ENCODE results near the gene TXNDC16.

TXNDC16 gene

DNA sequence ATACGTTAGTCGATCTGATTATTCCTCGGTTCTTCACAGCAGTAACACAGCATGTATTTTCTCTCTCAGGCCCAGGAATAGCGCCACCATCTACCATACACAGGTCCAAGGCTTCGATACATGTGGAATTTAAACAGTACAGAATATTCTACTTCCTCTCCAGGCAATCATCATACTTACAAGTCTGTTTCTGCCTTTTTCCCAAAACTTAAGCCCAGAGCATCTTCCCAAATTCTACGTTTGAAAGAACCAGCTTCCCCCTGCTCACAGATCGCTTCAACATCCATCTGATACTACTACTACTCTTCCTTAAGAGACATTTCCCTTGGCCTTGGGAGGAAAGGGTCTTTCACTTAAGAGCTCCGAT is 626 bp downstream of the TXNDC16 start:
- Mint-ChIP-seq H3K4me1 (ENCODE audit: low read depth) (peaks cover 24% of the 10 kb centered on the region), H3K4me3 (peak overlapping the region; percentile 94), H3K27ac (peak overlapping the region; percentile 89), H3K27me3 (peaks cover 14% of the 10 kb centered on the region), H3K36me3 (ENCODE audit: low read depth) (no peaks in the 10 kb centered on the region), H3K9me3 (no peaks in the 10 kb centered on the region)

GRCh38 chr14:52551205-52551604 is 1.1 kb downstream of the TXNDC16 start:
- Mint-ChIP-seq H3K9me3 (no peaks in the 10 kb centered on the region), H3K36me3 (ENCODE audit: low read depth) (no peaks in the 10 kb centered on the region), H3K4me3 (peak overlapping the region; percentile 94), H3K4me1 (ENCODE audit: low read depth) (peaks cover 24% of the 10 kb centered on the region), H3K27me3 (peaks cover 10% of the 10 kb centered on the region), H3K27ac (no peak overlapping the region)

- Mint-ChIP-seq H3K27me3 (peaks cover 9% of the 10 kb centered on the region), H3K36me3 (ENCODE audit: low read depth) (no peaks in the 10 kb centered on the region), H3K27ac (no peak overlapping the region), H3K4me1 (ENCODE audit: low read depth) (peaks cover 24% of the 10 kb centered on the region), H3K4me3 (peak overlapping the region; percentile 94), H3K9me3 (no peaks in the 10 kb centered on the region)
These were observed 1.6 kb downstream of the TXNDC16 start for GRCh38 chr14:52550661-52551060.

DNA sequence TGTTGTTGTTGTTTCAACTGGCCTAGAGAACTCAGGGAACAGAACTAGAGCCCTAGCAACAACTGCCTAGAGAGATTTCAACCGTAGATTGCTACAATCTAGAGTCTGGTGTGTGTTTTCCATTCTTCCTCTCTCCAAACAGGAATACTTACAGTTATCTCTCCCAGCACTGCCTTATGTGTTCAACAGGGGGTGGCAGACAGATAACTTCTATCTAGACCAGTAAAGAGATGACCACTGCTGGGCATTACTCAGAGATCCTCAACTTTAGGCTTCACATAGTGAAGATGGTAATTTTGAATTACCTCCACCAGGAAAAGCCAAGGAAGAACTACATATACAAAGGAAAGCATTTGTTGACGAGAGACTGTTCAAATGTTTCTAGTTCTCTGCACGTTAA is 4.8 kb downstream of the TXNDC16 start:
- H3K27ac Mint-ChIP-seq: no peak overlapping the region
- H3K4me3 Mint-ChIP-seq: no peak overlapping the region
- no peaks in the 10 kb centered on the region for H3K9me3 Mint-ChIP-seq
- H3K36me3 Mint-ChIP-seq (ENCODE audit: low read depth): no peaks in the 10 kb centered on the region
- H3K27me3 Mint-ChIP-seq: no peaks in the 10 kb centered on the region
- H3K4me1 Mint-ChIP-seq (ENCODE audit: low read depth): peaks cover 18% of the 10 kb centered on the region

DNA sequence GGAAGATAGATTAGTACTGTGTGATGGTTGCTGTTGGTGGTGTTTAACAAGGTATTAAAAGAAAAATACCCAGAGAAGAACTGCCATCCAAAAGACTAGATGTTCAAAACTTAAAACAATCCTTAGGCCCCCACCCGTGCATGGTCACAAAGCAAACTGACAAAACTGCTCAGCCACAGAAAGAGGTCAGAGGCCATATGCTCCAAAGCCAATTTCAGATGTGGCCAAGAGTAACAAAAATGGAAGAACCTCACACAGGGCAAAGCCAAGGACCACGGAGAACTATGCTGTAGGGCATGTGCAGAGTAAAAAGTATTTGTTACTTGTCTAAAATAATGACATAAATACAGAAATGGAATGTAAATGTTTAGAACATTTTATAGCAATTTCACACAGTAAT is 5.3 kb downstream of the TXNDC16 start:
- Mint-ChIP-seq H3K4me3 (no peak overlapping the region), H3K27me3 (no peaks in the 10 kb centered on the region), H3K36me3 (ENCODE audit: low read depth) (no peaks in the 10 kb centered on the region), H3K4me1 (ENCODE audit: low read depth) (peaks cover 18% of the 10 kb centered on the region), H3K27ac (no peak overlapping the region), H3K9me3 (no peaks in the 10 kb centered on the region)

GRCh38 chr14:52546318-52546670 is 6.0 kb downstream of the TXNDC16 start:
- H3K4me1 Mint-ChIP-seq (ENCODE audit: low read depth): peaks cover 11% of the 10 kb centered on the region
- no peaks in the 10 kb centered on the region for H3K9me3 Mint-ChIP-seq
- H3K27ac Mint-ChIP-seq: no peak overlapping the region

DNA sequence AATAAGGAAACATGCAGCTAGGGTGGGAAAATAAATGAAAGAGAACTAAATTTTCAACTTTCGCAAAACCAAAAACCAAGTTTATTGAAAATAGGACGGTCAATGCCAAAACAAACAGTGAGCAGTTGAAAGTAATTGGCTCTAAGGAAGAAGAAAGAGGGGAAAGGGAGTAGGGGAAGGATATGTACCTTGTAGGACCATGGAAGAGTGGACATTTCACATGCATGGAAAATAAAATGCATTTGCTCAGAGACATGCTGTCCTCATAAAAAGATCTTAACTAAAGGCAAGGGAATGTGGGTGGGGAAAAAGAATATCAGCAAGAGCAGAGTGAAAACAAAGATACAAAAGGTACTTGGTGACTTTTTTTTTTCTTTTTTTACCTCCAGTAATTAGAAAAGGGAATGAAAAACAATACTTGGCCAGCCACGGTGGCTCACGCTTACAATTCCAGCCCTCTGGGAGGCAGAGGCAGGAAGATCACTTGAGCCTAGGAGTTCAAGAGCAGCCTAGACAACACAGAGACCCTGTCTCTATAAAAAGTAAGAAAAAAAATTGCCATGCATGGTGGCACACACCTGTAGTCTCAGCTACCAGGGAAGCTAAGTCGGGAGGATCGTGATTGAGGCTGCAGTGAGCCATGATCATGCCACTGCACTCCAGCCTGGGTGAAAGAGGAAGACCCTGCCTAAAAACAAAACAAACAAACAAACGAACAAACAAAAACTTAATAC is 6.6 kb downstream of the TXNDC16 start:
- Mint-ChIP-seq H3K4me3 (no peak overlapping the region), H3K4me1 (ENCODE audit: low read depth) (peaks cover 6% of the 10 kb centered on the region), H3K27ac (no peak overlapping the region), H3K27me3 (no peaks in the 10 kb centered on the region), H3K36me3 (ENCODE audit: low read depth) (peaks cover 5% of the 10 kb centered on the region), H3K9me3 (no peaks in the 10 kb centered on the region)

More at GRCh38 chr14:52546318-52546670, 6.0 kb downstream of the TXNDC16 start:
- Mint-ChIP-seq H3K36me3 (ENCODE audit: low read depth) (peaks cover 2% of the 10 kb centered on the region), H3K27me3 (no peaks in the 10 kb centered on the region), H3K4me3 (no peak overlapping the region)

DNA sequence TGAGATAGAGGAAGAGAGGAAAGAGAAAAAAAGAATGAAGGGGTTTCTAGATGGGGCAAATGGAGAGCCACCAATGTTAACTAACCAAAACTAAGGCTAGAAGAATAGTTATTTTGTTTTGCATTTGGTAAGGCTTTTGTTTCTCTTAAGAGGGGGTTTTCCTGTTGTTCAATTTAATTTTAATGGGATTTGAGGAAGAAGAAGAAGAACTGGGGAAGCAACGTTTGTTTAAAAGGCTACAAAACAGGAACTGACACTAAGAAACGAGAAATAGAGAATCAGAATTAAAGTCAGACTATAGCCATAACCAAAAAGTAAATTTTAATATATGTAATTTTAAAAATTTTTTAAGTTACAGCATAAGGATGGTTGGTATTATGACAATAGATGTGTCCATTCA is 13.7 kb downstream of the TXNDC16 start:
- H3K4me3 Mint-ChIP-seq: no peak overlapping the region
- H3K9me3 Mint-ChIP-seq: no peaks in the 10 kb centered on the region
- peaks cover 9% of the 10 kb centered on the region for H3K4me1 Mint-ChIP-seq (ENCODE audit: low read depth)
- H3K27ac Mint-ChIP-seq: no peak overlapping the region
- peaks cover 41% of the 10 kb centered on the region for H3K36me3 Mint-ChIP-seq (ENCODE audit: low read depth)
- H3K27me3 Mint-ChIP-seq: no peaks in the 10 kb centered on the region

DNA sequence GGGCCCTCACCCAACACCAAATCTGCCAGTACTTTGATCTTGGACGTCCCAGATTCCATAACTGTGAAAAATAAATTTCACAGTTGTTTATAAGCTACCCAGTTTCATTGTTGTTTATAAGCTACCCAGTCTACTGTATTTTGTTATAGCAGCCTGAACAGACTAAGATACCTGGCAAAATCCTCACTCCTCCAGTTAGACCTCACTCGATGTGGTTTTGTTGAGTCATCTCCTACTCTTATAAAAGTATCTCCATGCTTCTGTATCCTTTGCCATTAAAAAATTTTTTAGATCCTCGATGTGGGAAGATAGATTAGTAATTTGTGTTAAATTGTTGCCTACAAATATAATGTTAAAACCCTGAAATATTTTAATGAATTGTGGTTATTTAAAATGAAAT is 16.0 kb downstream of the TXNDC16 start:
- peaks cover 38% of the 10 kb centered on the region for H3K36me3 Mint-ChIP-seq (ENCODE audit: low read depth)
- no peak overlapping the region for H3K27ac Mint-ChIP-seq
- peaks cover 9% of the 10 kb centered on the region for H3K4me1 Mint-ChIP-seq (ENCODE audit: low read depth)
- no peaks in the 10 kb centered on the region for H3K9me3 Mint-ChIP-seq
- no peak overlapping the region for H3K4me3 Mint-ChIP-seq
- H3K27me3 Mint-ChIP-seq: no peaks in the 10 kb centered on the region

DNA sequence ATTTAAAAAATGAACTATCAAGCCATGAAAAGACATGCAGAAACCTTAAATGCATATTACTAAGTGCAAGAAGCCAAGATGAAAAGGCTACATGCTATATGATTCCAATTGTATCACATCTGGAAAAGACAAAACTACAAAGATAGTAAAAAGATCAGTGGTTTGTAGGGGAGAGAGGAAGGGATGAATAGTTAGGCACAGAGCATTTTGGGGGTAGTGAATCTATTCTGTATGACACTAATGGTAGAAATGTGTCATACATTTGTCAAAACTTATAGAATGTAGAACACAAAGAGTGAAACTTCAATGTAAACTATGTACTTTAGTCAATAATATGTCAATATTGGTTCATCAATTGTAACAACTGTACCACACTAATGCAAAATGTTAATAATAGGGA is 20.8 kb downstream of the TXNDC16 start:
- H3K27ac Mint-ChIP-seq: no peak overlapping the region
- no peaks in the 10 kb centered on the region for H3K9me3 Mint-ChIP-seq
- no peak overlapping the region for H3K4me3 Mint-ChIP-seq
- H3K4me1 Mint-ChIP-seq (ENCODE audit: low read depth): no peaks in the 10 kb centered on the region
- H3K27me3 Mint-ChIP-seq: no peaks in the 10 kb centered on the region
- H3K36me3 Mint-ChIP-seq (ENCODE audit: low read depth): peaks cover 18% of the 10 kb centered on the region

DNA sequence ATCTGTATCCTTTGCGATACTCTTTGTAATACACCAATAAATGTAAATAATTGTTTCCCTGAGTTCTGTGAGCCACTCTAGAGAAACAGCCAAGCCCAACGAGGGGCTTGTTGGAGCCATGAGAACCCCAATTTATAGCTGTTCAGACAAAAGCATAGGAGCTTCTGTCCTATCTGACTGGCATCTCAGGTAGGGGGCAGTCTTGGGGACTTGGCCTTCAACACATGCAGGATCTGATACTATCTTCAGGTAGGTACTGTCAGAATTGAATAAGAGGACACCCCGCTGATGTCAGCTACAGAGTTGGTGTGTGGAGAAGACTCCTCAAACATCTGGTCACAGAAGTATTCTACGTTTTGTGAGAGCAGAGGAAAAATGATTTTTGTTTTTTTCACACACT is 25.3 kb downstream of the TXNDC16 start:
- no peak overlapping the region for H3K27ac Mint-ChIP-seq
- no peak overlapping the region for H3K4me3 Mint-ChIP-seq
- no peaks in the 10 kb centered on the region for H3K4me1 Mint-ChIP-seq (ENCODE audit: low read depth)
- no peaks in the 10 kb centered on the region for H3K9me3 Mint-ChIP-seq
- H3K27me3 Mint-ChIP-seq: no peaks in the 10 kb centered on the region
- H3K36me3 Mint-ChIP-seq (ENCODE audit: low read depth): no peaks in the 10 kb centered on the region

GRCh38 chr14:52522581-52523345 is 29.5 kb downstream of the TXNDC16 start:
- no peak overlapping the region for H3K4me3 Mint-ChIP-seq
- H3K27me3 Mint-ChIP-seq: no peaks in the 10 kb centered on the region
- no peaks in the 10 kb centered on the region for H3K9me3 Mint-ChIP-seq
- no peaks in the 10 kb centered on the region for H3K36me3 Mint-ChIP-seq (ENCODE audit: low read depth)
- no peaks in the 10 kb centered on the region for H3K4me1 Mint-ChIP-seq (ENCODE audit: low read depth)
- H3K27ac Mint-ChIP-seq: no peak overlapping the region

DNA sequence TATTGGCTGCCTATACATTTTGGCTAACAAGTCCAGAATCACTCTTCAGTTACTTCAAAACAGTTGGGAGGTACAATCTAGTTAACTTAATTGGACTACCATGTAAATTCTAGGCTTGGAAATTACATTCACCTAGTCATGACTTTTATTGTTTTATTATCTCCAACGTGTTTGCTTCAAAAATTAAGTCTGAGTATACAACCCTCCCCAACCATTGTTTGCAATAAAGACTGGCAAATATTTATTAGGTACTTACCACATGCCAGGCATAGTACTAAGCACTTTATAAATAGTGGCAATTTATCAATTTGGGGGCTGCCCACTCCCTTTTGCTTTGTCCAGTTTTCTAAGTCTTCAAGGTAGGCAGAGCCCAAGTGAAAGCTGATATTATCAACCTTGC is 30.3 kb downstream of the TXNDC16 start:
- Mint-ChIP-seq H3K27ac (no peak overlapping the region), H3K27me3 (no peaks in the 10 kb centered on the region), H3K4me3 (no peak overlapping the region), H3K9me3 (no peaks in the 10 kb centered on the region), H3K4me1 (ENCODE audit: low read depth) (no peaks in the 10 kb centered on the region), H3K36me3 (ENCODE audit: low read depth) (no peaks in the 10 kb centered on the region)

DNA sequence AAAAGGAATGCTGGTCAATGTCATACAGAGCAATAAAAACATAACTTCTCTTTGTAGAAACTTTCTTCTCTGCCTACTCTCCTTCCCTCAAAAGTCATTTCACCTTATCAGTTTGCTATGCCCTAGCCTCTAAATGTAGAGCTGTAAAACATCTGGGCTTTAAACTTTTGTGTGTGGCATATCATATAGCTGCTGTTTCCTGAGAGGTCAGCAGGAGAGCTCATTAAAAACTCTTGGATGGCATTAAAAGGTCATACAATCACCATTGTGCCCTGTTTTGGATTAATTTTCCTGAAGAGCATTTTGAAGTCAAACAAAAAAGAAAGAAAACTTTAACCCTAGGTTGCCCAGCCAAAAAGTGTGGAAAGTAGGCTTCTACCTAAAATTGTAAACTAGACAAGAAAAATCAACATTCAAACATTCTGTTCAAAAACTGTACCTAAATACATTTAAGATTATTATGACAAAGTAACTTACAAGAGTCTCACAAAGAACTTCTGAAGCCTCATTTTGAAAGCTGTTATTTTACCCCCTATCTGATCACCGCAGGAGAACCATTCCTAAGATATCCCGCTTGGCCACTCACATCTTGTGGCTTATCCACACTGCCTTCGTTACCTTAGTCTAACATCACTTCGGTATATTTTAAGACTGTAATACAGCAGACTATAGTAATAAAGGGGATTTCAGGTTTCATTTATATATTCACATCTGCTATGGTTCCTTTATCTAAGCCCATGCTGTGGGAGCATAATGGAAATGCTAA is 38.1 kb downstream of the TXNDC16 start:
- Mint-ChIP-seq H3K27me3 (no peaks in the 10 kb centered on the region), H3K4me1 (ENCODE audit: low read depth) (no peaks in the 10 kb centered on the region), H3K27ac (no peak overlapping the region), H3K4me3 (no peak overlapping the region), H3K9me3 (no peaks in the 10 kb centered on the region), H3K36me3 (ENCODE audit: low read depth) (peaks cover 7% of the 10 kb centered on the region)

GRCh38 chr14:52513249-52513648 is 39.1 kb downstream of the TXNDC16 start:
- no peak overlapping the region for H3K27ac Mint-ChIP-seq
- H3K27me3 Mint-ChIP-seq: no peaks in the 10 kb centered on the region
- H3K4me1 Mint-ChIP-seq (ENCODE audit: low read depth): no peaks in the 10 kb centered on the region
- no peaks in the 10 kb centered on the region for H3K9me3 Mint-ChIP-seq
- H3K36me3 Mint-ChIP-seq (ENCODE audit: low read depth): peaks cover 11% of the 10 kb centered on the region
- H3K4me3 Mint-ChIP-seq: no peak overlapping the region
